Keratinocyte (primary cell): ENCODE data around the gene CLBA1. TPM values are rescaled to one million over a fixed set of nuclear protein-coding genes. Genes with fewer than 3 reads are reported as not detected.
"Not testable (repeated sequence)": the region's sequence is repeated elsewhere in the genome, so short reads cannot be mapped to it uniquely, and the experiment has no call there.

Source experiments
- DNase-seq: peaks from one replicate; pipeline ENCODE4 v3.0.0-alpha.2; 2011; ENCODE audit warnings: low read depth, missing footprints, low spot score
- FAIRE-seq: peaks from 2 replicates; lab custom pipeline; 2011; peaks lifted over from hg19 to GRCh38; lab: Jason Lieb, UNC
- H2AFZ ChIP-seq: 2 replicates; pipeline ENCODE4 v1.6.0; 2012; ENCODE audit warnings: low read length, control low read depth, inconsistent platforms; ENCODE audit not compliant: control insufficient read depth
- H3K27ac ChIP-seq: 2 replicates; pipeline ENCODE4 v1.5.1; 2011; ENCODE audit warnings: low read length; ENCODE audit not compliant: control insufficient read depth, insufficient read depth
- H3K27me3 ChIP-seq: 3 replicates; pipeline ENCODE4 v1.6.0; 2011; ENCODE audit warnings: low read length; ENCODE audit not compliant: control insufficient read depth, insufficient read depth; ENCODE audit errors: extremely low read depth
- H3K36me3 ChIP-seq, 2 experiments: 2 replicates in 1 of 2; 3 replicates in 1 of 2; pipeline ENCODE4 v1.5.1; 2011; ENCODE audit warnings: low read length in 2 of 2, mild to moderate bottlenecking in 1 of 2; ENCODE audit not compliant: control insufficient read depth in 2 of 2, insufficient read depth in 2 of 2; ENCODE audit errors: extremely low read depth in 1 of 2
- H3K4me1 ChIP-seq: 3 replicates; pipeline ENCODE4 v1.5.1; 2011; ENCODE audit warnings: low read length; ENCODE audit not compliant: control insufficient read depth, insufficient read depth; ENCODE audit errors: extremely low read depth
- H3K4me2 ChIP-seq: 3 replicates; pipeline ENCODE4 v1.6.0; 2011; ENCODE audit warnings: low read depth, low read length; ENCODE audit not compliant: control insufficient read depth, insufficient read depth; ENCODE audit errors: extremely low read depth
- H3K4me3 ChIP-seq, 3 experiments: fragments of 200-600 bp in 1 of 3; sonication (generic) in 1 of 3; 2 replicates in 2 of 3; 3 replicates in 1 of 3; pipeline ENCODE4 v1.5.1; 2011 to 2016; ENCODE audit warnings: low read length in 3 of 3, mild to moderate bottlenecking in 3 of 3, control low read depth in 2 of 3, inconsistent platforms in 1 of 3, low read depth in 1 of 3, mixed read lengths in 1 of 3, mixed run types in 1 of 3, moderate library complexity in 1 of 3; ENCODE audit not compliant: control insufficient read depth in 2 of 3, insufficient read depth in 2 of 3; ENCODE audit errors: extremely low read depth in 1 of 3
- H3K79me2 ChIP-seq: 2 replicates; pipeline ENCODE4 v1.6.0; 2012; ENCODE audit warnings: low read length; ENCODE audit not compliant: control insufficient read depth, insufficient read depth
- H3K9ac ChIP-seq: 3 replicates; pipeline ENCODE4 v1.6.0; 2011; ENCODE audit warnings: low read length; ENCODE audit not compliant: control insufficient read depth, insufficient read depth; ENCODE audit errors: extremely low read depth
- H3K9me1 ChIP-seq: 3 replicates; pipeline ENCODE4 v1.6.0; 2011; ENCODE audit warnings: low read length; ENCODE audit not compliant: control insufficient read depth, insufficient read depth; ENCODE audit errors: extremely low read depth
- H3K9me3 ChIP-seq: 2 replicates; pipeline ENCODE4 v1.5.1; 2012; ENCODE audit warnings: low read depth, low read length; ENCODE audit not compliant: control insufficient read depth
- H4K20me1 ChIP-seq: 3 replicates; pipeline ENCODE4 v1.6.0; 2011; ENCODE audit warnings: low read length; ENCODE audit not compliant: control insufficient read depth, insufficient read depth; ENCODE audit errors: extremely low read depth
- CTCF ChIP-seq, 3 experiments: IDR thresholded peaks in 1 of 3; conservative IDR thresholded peaks in 1 of 3; optimal IDR thresholded peaks in 1 of 3; 2 replicates in 2 of 3; 3 replicates in 1 of 3; pipeline versions ENCODE3 to v1.5.1; 2011; ENCODE audit warnings: low read length in 3 of 3, mild to moderate bottlenecking in 3 of 3, moderate library complexity in 2 of 3, control low read depth in 1 of 3, inconsistent platforms in 1 of 3; ENCODE audit not compliant: insufficient read depth in 2 of 3; ENCODE audit errors: extremely low read depth in 1 of 3
- EZH2 ChIP-seq: IDR thresholded peaks from one replicate; pipeline ENCODE4 v1.6.1; 2012; ENCODE audit warnings: inconsistent platforms, mild to moderate bottlenecking, low read length, moderate library complexity
- dilution Hi-C: fragments of 300-500 bp; cut with MboI; formaldehyde crosslinking; loops from one replicate; pipeline ENCODE4 v1.7.0; 2020; ENCODE audit warnings: low sequenced_read_pairs; ENCODE audit not compliant: extremely low pct_ligation_motif_present
- polyA plus RNA-seq, 5 experiments: library from polyadenylated mRNA; depleted of rRNA in 3 of 5; stranded (reverse) in 3 of 5; stranded (forward) in 1 of 5; unstranded in 1 of 5; fragments of >200 nt; gene quantifications; 1 replicate in 1 of 5; 2 replicates in 3 of 5; 3 replicates in 1 of 5; pipeline versions ENCODE4 v1.2.1 to v1.2.3, GENCODE V29; 2011 to 2012; ENCODE audit warnings: missing spikeins in 2 of 5, low read depth in 1 of 5, low replicate concordance in 1 of 5

Gene CLBA1
- polyA plus RNA-seq, 1 donor (not counting 4 experiments of a cell fraction or from before 2014, with no cell fraction given), result 8.6 TPM

- Histone ChIP-seq H3K9ac (no peak overlapping the region), H3K27me3 (no peaks in the 10 kb centered on the region), H3K36me3 (peaks cover 27 to 41% of the 10 kb centered on the region in 2 experiments), H2AFZ (no peak overlapping the region), H3K4me1 (no peaks in the 10 kb centered on the region), H3K9me3 (no peaks in the 10 kb centered on the region), H3K27ac (no peak overlapping the region), H3K9me1 (peaks cover 2% of the 10 kb centered on the region), H3K4me2 (no peak overlapping the region), H4K20me1 (no peaks in the 10 kb centered on the region), H3K79me2 (no peaks in the 10 kb centered on the region), H3K4me3 (no peak overlapping the region)
- dilution Hi-C loops, result no loop called here
- DNase-seq, result no peak
- no peak for FAIRE-seq
- TF ChIP-seq EZH2 (no peak), CTCF (optimal IDR thresholded peaks at IDR 0.05 in 1 of 3, IDR thresholded peaks at IDR 0.05 in 1 of 3, conservative IDR thresholded peaks at IDR 0.05 in 1 of 3; ENCODE audit: extremely low read depth in 1 of 3, insufficient read depth in 2 of 3, low read length in 3 of 3) (no peak)
These were observed 43.0 kb upstream of the CLBA1 start for GRCh38 chr14:104942586-104942985.

GRCh38 chr14:104943216-104944015 is 42.2 kb upstream of the CLBA1 start:
- DNase-seq, H3K9ac ChIP-seq, H3K79me2 ChIP-seq, dilution Hi-C loops, FAIRE-seq, H3K4me2 ChIP-seq, H3K27me3 ChIP-seq, H3K27ac ChIP-seq, H3K9me3 ChIP-seq, H4K20me1 ChIP-seq, H3K4me3 ChIP-seq, H3K4me1 ChIP-seq, H2AFZ ChIP-seq, H3K9me1 ChIP-seq: not testable (repeated sequence)
- peaks cover 27 to 43% of the 10 kb centered on the region in 2 experiments for H3K36me3 ChIP-seq

GRCh38 chr14:104944016-104944308 is 41.6 kb upstream of the CLBA1 start:
- H3K4me2 ChIP-seq, DNase-seq, H3K9ac ChIP-seq, H3K4me1 ChIP-seq, H2AFZ ChIP-seq, H3K27me3 ChIP-seq, H3K9me3 ChIP-seq, H3K9me1 ChIP-seq, H3K79me2 ChIP-seq, H3K4me3 ChIP-seq, H3K27ac ChIP-seq, FAIRE-seq, H4K20me1 ChIP-seq, dilution Hi-C loops: not testable (repeated sequence)
- peaks cover 27 to 42% of the 10 kb centered on the region in 2 experiments for H3K36me3 ChIP-seq

GRCh38 chr14:104944436-104945205 is 41.0 kb upstream of the CLBA1 start:
- H3K4me2 ChIP-seq, FAIRE-seq, H3K79me2 ChIP-seq, H2AFZ ChIP-seq, H3K4me3 ChIP-seq, H3K9me3 ChIP-seq, H3K27ac ChIP-seq, H3K9ac ChIP-seq, DNase-seq, H3K4me1 ChIP-seq, H3K9me1 ChIP-seq, H3K27me3 ChIP-seq, dilution Hi-C loops, H4K20me1 ChIP-seq: not testable (repeated sequence)
- H3K36me3 ChIP-seq, result peaks cover 20 to 35% of the 10 kb centered on the region in 2 experiments
